ENCODE measurements around the gene C3orf62. TPM values are rescaled to one million over a fixed set of nuclear protein-coding genes. Genes with fewer than 3 reads are reported as not detected.

The C3orf62 gene
- total RNA-seq, 2 experiments from 2014 or later = 7.0 to 7.5 TPM

DNA sequence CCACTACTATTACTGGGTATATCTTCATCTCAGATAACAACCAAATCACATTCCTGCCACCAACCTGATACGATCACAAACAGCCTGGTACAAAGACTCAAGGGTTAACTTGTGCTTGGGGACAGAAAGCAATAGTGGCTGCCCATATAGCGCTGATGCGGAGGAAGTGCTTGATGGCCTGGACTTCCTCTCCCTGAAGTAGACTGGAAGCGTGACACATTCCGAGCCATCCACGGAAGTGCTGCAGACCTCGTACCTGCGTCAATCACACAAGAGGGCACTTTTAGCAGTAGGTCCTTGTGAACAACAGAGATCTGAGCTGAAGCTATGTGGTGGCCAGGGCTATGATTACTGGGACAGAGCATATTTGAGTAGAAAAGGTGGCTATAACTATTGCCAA lies 17.3 kb upstream of the C3orf62 start:
- H3K9me3 Mint-ChIP-seq = no peaks in the 10 kb centered on the region
- Histone ChIP-seq H3K27ac (ENCODE audit: low read depth in 1 of 2, low read length in 2 of 2) (no peak overlapping the region), H3K4me3 (ENCODE audit: low read length) (no peak overlapping the region), H3K4me1 (ENCODE audit: insufficient read depth, low read length) (no peaks in the 10 kb centered on the region), H3K36me3 (ENCODE audit: insufficient read depth, low read length) (peaks cover 80% of the 10 kb centered on the region), H3K9me3 (ENCODE audit: control insufficient read depth in 1 of 2, insufficient read depth in 1 of 2, low read length in 2 of 2) (no peaks in the 10 kb centered on the region), H3K27me3 (ENCODE audit: control insufficient read depth in 1 of 2, insufficient read depth in 2 of 2, low read length in 2 of 2) (no peaks in the 10 kb centered on the region)
- CTCF ChIA-PET = no interaction called here
- no peaks in the 10 kb centered on the region for H3K4me1 Mint-ChIP-seq (ENCODE audit: low read depth)
- ATAC-seq (ENCODE audit: poor library complexity) (no peak), DNase-seq (no peak)
- no peak overlapping the region for H3K27ac Mint-ChIP-seq
- peaks cover 74% of the 10 kb centered on the region for H3K36me3 Mint-ChIP-seq (ENCODE audit: low read depth)
- intact Hi-C loops (cut with DNase I, micrococcal nuclease) = no loop called here
- H3K27me3 Mint-ChIP-seq = no peaks in the 10 kb centered on the region
- no peak overlapping the region for H3K4me3 Mint-ChIP-seq
- POLR2A ChIA-PET = interaction anchor here (1.2 kb wide), 1 partner anchor 46 kb away, joined by 3 read pairs; no protein-coding TSS in a partner anchor
- TF ChIP-seq, protein P1, sequence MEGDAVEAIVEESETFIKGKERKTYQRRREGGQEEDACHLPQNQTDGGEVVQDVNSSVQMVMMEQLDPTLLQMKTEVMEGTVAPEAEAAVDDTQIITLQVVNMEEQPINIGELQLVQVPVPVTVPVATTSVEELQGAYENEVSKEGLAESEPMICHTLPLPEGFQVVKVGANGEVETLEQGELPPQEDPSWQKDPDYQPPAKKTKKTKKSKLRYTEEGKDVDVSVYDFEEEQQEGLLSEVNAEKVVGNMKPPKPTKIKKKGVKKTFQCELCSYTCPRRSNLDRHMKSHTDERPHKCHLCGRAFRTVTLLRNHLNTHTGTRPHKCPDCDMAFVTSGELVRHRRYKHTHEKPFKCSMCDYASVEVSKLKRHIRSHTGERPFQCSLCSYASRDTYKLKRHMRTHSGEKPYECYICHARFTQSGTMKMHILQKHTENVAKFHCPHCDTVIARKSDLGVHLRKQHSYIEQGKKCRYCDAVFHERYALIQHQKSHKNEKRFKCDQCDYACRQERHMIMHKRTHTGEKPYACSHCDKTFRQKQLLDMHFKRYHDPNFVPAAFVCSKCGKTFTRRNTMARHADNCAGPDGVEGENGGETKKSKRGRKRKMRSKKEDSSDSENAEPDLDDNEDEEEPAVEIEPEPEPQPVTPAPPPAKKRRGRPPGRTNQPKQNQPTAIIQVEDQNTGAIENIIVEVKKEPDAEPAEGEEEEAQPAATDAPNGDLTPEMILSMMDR (IDR thresholded peaks at IDR 0.05) = no peak

DNA sequence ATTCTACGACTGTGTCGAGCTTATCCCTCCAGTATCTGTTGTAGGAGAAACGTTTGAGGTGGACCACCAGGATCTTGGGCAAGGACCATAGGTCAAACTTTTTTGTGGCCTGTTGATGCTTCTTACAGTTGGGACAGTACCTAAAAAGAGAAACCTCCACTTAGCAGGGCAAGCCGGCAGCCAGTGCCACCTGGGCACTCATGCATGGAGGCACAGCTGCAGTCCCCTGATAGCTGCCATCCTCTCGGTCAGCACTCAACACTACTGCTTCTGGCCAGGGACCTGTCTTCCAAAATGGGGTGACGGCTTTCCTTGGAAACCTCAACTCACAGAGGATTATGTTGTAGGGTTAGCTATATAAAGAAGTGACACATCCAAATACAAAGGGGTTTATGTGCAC lies 7.0 kb upstream of the C3orf62 start:
- Mint-ChIP-seq H3K36me3 (ENCODE audit: low read depth) (peaks cover 80% of the 10 kb centered on the region), H3K4me1 (ENCODE audit: low read depth) (no peaks in the 10 kb centered on the region), H3K9me3 (no peaks in the 10 kb centered on the region), H3K27ac (no peak overlapping the region), H3K27me3 (no peaks in the 10 kb centered on the region), H3K4me3 (no peak overlapping the region)
- intact Hi-C loops (cut with DNase I, micrococcal nuclease) = no loop called here
- TF ChIP-seq, protein P1 (IDR thresholded peaks at IDR 0.05) = no peak
- H3K4me3 ChIP-seq (ENCODE audit: low read length) = no peak overlapping the region
- ChIA-PET CTCF (no interaction called here), POLR2A (no interaction called here)
- ATAC-seq (ENCODE audit: poor library complexity) (no peak), DNase-seq (no peak)
- no peaks in the 10 kb centered on the region for H3K4me1 ChIP-seq (ENCODE audit: insufficient read depth, low read length)
- no peak overlapping the region for H3K27ac ChIP-seq (ENCODE audit: low read depth in 1 of 2, low read length in 2 of 2)
- no peaks in the 10 kb centered on the region for H3K27me3 ChIP-seq (ENCODE audit: control insufficient read depth in 1 of 2, insufficient read depth in 2 of 2, low read length in 2 of 2)
- no peaks in the 10 kb centered on the region for H3K9me3 ChIP-seq (ENCODE audit: control insufficient read depth in 1 of 2, insufficient read depth in 1 of 2, low read length in 2 of 2)
- H3K36me3 ChIP-seq (ENCODE audit: insufficient read depth, low read length) = peaks cover 72% of the 10 kb centered on the region

DNA sequence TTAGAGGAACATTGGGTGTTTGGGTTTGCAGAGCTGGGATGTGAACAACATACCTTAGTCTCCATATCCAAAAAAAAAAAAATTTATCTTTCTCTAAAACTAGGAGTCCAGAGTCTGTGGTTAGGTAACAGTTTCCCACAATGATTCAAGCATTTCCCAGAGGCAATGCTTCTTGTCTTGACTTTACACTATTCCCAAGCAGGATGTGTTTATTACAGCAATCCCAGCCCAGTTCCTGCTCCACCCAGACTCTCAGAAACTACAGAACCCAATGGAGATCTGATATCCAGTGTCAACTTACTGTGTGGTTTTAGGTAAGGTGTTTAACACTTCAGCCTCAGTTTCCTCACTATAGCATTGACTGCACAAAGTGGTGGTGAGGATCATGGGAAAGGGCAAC lies 2.3 kb upstream of the C3orf62 start:
- peaks cover 51% of the 10 kb centered on the region for H3K36me3 Mint-ChIP-seq (ENCODE audit: low read depth)
- CTCF ChIA-PET = interaction anchor here (0.7 to 1.9 kb wide), 2 partner anchors 61 to 170 kb away, joined by 3 to 5 read pairs; partner anchors contain the start of gene USP4
- H3K9me3 Mint-ChIP-seq = no peaks in the 10 kb centered on the region
- intact Hi-C loops (cut with DNase I, micrococcal nuclease) = loop anchor here in 1 of 2 experiments (5.0 to 10.0 kb wide), 2 partner anchors 107 to 295 kb away; partner anchors contain the start of gene KLHDC8B
- Histone ChIP-seq H3K27me3 (ENCODE audit: control insufficient read depth in 1 of 2, insufficient read depth in 2 of 2, low read length in 2 of 2) (no peaks in the 10 kb centered on the region), H3K4me1 (ENCODE audit: insufficient read depth, low read length) (peaks cover 21% of the 10 kb centered on the region), H3K9me3 (ENCODE audit: control insufficient read depth in 1 of 2, insufficient read depth in 1 of 2, low read length in 2 of 2) (no peaks in the 10 kb centered on the region), H3K36me3 (ENCODE audit: insufficient read depth, low read length) (peaks cover 41% of the 10 kb centered on the region), H3K27ac (ENCODE audit: low read depth in 1 of 2, low read length in 2 of 2) (peak overlapping the region in 1 of 2 donors; percentile 38), H3K4me3 (ENCODE audit: low read length) (no peak overlapping the region)
- ATAC-seq (ENCODE audit: poor library complexity) (no peak), DNase-seq (no peak)
- POLR2A ChIA-PET = interaction anchor here (1.0 to 1.1 kb wide), 2 partner anchors 66 to 185 kb away, joined by 3 to 4 read pairs; partner anchors contain the start of gene QRICH1
- TF ChIP-seq, protein P1 (IDR thresholded peaks at IDR 0.05) = no peak
- H3K27me3 Mint-ChIP-seq = no peaks in the 10 kb centered on the region
- H3K27ac Mint-ChIP-seq = no peak overlapping the region
- H3K4me1 Mint-ChIP-seq (ENCODE audit: low read depth) = peaks cover 27% of the 10 kb centered on the region
- H3K4me3 Mint-ChIP-seq = no peak overlapping the region
